Measurements from ENCODE around the gene MLANA. TPM values are rescaled to one million over a fixed set of nuclear protein-coding genes. Genes with fewer than 3 reads are reported as not detected.

Gene MLANA
- total RNA-seq, 1 donor from 2014 or later, result not detected

DNA sequence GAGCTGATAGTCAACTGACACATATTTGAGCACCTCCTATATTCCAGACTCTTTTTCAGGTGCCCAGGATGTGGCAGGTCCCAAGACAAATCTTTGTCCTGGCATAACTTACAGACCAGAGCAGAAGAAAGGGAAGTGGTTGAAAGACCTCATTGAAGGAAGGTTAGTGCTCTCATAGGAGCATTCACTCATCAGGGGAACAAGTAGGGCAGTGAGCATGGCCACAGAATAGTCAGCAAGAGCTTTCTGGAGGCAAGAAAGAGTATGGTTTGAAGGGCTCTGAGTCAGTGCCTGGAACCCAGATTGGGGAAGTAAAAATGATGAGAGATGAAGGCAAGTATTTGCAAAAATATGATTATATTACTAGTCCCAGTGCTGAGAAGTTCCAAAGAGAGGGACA, 32.8 kb upstream of the MLANA start:
- DNase-seq (ENCODE audit: low read depth), result no peak
- TF ChIP-seq, protein P1, sequence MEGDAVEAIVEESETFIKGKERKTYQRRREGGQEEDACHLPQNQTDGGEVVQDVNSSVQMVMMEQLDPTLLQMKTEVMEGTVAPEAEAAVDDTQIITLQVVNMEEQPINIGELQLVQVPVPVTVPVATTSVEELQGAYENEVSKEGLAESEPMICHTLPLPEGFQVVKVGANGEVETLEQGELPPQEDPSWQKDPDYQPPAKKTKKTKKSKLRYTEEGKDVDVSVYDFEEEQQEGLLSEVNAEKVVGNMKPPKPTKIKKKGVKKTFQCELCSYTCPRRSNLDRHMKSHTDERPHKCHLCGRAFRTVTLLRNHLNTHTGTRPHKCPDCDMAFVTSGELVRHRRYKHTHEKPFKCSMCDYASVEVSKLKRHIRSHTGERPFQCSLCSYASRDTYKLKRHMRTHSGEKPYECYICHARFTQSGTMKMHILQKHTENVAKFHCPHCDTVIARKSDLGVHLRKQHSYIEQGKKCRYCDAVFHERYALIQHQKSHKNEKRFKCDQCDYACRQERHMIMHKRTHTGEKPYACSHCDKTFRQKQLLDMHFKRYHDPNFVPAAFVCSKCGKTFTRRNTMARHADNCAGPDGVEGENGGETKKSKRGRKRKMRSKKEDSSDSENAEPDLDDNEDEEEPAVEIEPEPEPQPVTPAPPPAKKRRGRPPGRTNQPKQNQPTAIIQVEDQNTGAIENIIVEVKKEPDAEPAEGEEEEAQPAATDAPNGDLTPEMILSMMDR (conservative IDR thresholded peaks at IDR 0.05; ENCODE audit: low read depth, low read length), result no peak
- no peak overlapping the region for H3K4me3 ChIP-seq (ENCODE audit: low read depth, low read length)

DNA sequence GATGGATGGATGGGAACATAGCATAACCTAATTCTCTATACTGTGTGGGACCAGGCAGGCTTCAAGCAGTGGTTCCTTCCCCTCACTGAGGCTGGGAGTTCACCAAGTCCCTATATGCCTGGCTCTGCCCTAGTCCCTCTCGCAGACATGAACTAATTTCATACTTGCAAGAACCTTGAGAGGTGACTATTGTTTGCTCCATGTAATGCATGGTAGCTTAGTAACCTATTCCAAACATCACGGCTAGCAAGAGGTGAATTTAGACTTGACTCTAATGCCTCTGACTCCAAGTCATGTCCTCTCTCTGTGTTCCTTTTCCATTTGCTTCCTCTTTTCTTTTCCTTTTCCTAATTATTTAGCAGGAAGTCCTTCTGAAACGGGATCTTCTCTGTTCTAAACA, 31.9 kb upstream of the MLANA start:
- no peak for DNase-seq (ENCODE audit: low read depth)
- H3K4me3 ChIP-seq (ENCODE audit: low read depth, low read length), result no peak overlapping the region
- TF ChIP-seq, protein P1 (conservative IDR thresholded peaks at IDR 0.05; ENCODE audit: low read depth, low read length), result no peak

DNA sequence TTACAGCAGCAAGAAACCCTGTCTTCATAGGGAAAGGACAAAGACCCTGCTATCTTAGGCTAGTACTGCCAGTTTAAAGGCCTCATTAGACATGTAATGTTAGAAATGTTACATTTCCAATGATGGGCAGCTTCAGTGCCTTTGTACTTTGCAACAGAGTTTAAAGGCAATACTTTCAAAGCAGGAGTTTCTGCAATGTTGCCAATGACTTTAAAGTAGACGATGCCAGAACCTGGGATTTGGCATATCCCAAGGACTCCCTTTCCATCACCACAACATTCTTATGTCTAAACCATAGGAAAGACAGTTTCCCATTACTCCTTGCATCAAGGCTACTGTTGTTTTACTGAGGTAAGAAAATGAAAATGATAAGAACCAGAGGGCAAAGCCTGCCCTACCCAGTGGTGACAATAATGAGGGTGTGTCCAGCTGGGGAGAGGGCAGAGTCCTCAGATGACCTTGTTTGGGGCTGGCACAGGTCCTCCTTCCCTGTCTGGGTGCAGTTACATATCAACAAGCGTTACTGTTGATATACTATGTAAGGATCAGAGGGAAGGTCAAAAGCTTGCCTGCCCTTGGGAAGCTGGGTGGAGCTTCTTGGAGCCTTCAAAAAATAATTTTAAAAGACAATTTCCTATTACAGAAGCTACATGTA, 27.5 kb upstream of the MLANA start:
- TF ChIP-seq, protein P1 (conservative IDR thresholded peaks at IDR 0.05; ENCODE audit: low read depth, low read length), result no peak
- no peak for DNase-seq (ENCODE audit: low read depth)
- H3K4me3 ChIP-seq (ENCODE audit: low read depth, low read length), result no peak overlapping the region

DNA sequence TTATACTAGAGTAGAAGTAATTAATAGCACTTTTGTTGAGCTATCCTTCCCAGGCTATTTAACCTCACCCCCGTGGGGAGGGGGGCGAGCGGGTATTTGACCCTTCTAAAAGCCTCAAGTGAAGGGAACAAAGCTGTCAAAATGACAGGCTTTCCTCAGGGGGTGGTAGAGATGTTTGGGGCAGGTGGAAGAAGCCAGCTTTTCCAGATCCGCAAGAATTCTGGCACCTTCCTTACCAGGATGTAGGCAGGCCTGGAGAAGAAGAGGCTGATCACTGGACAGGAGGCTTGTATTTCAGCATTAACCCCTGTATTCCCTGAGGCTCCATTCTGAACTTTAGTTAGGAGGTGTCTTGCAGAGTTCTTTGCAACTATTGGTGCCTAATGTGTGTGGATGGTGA, 26.2 kb upstream of the MLANA start:
- H3K4me3 ChIP-seq (ENCODE audit: low read depth, low read length), result no peak overlapping the region
- TF ChIP-seq, protein P1 (conservative IDR thresholded peaks at IDR 0.05; ENCODE audit: low read depth, low read length), result no peak
- DNase-seq (ENCODE audit: low read depth), result no peak

DNA sequence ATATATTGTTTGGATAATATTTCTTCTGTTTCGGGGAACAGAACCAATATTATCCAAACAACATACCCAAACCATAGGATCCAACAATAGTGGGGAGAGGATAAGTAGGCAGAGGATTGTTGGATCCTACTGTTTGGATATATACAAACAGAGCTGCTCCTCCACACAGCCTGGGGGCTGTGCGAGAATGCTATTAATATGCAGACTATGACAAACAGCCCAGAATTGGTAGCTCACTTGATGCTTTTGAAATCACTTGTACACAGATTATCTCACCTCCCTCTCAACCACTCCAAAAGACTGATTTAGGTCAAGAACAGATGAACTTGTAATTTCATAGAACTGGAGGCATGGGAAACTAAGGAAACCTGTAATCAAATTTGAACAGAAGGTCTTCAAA, 24.4 kb upstream of the MLANA start:
- TF ChIP-seq, protein P1 (conservative IDR thresholded peaks at IDR 0.05; ENCODE audit: low read depth, low read length), result no peak
- no peak for DNase-seq (ENCODE audit: low read depth)
- no peak overlapping the region for H3K4me3 ChIP-seq (ENCODE audit: low read depth, low read length)

DNA sequence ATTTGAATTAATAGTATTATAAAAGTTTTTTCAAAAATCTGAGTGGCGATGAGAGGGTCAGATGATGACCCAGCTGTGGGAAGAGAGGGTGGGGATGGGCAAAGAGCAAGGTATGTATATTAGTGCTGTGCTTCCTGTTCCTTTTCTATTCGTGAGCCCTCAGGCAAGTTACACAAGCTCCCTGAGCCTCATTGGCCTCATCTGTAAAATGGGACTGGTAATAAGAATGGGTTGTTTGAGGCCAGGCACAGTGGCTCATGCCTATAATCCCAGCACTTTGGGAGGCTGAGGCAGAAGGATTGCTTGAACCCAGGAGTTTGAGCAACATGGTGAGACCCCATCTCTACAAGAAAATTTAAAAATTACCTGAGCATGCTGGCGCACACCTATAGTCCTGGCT, 24.0 kb upstream of the MLANA start:
- TF ChIP-seq, protein P1 (conservative IDR thresholded peaks at IDR 0.05; ENCODE audit: low read depth, low read length), result no peak
- no peak overlapping the region for H3K4me3 ChIP-seq (ENCODE audit: low read depth, low read length)
- DNase-seq (ENCODE audit: low read depth), result no peak

DNA sequence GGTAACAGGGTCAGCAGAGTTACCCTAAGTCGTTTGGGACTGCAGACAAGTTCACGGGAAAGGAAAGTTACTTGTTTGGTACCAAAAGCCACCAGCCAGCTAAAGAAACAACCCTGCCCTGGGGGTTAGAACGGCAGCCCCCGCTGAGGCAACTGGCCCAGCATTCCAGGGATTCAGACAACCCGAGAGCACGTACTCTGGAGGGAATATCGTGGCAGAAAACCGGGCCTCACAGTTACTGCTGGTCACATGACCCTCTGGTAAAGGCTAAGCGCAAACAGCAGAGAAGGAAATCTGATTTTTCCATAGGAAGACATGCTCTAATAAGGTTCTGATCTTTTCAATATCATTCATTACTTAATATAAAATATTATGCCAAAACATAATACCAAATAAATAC, 22.5 kb upstream of the MLANA start:
- H3K4me3 ChIP-seq (ENCODE audit: low read depth, low read length), result no peak overlapping the region
- TF ChIP-seq, protein P1 (conservative IDR thresholded peaks at IDR 0.05; ENCODE audit: low read depth, low read length), result no peak
- DNase-seq (ENCODE audit: low read depth), result no peak

Measured in epithelial cell of proximal tubule (primary cell).